K562 (cell line): Measurements from ENCODE around the gene CIAO2A. TPM values are rescaled to one million over a fixed set of nuclear protein-coding genes. Genes with fewer than 3 reads are reported as not detected.

Experiments used
- NR2F6 ChIP-seq: fragments of 450-650 bp; formaldehyde crosslinking; IDR thresholded peaks from 2 replicates; pipeline ENCODE4 v1.4.0; 2020; ENCODE audit warnings: mild to moderate bottlenecking
- RBM39 ChIP-seq: fragments of 200-400 bp; formaldehyde crosslinking; optimal IDR thresholded peaks from 2 replicates; pipeline ENCODE3; 2018; ENCODE audit warnings: low read depth, low read length
- SIN3B ChIP-seq: fragments of 450-650 bp; IDR thresholded peaks from 2 replicates; pipeline ENCODE4 v1.6.1; 2017; ENCODE audit warnings: low read depth, mild to moderate bottlenecking, moderate library complexity
- polyA plus RNA-seq, 8 experiments: library from polyadenylated mRNA; depleted of rRNA in 4 of 8; stranded (reverse) in 5 of 8; unstranded in 3 of 8; fragments of >200 nt; fragmentation: Nextera tagmentation in 2 of 8; fragmentation: Illumina TruSeq in 1 of 8; extraction: Ambion mirVana in 2 of 8; extraction: Trizol in 1 of 8; gene quantifications; 2 replicates each; pipeline versions ENCODE4 v1.2.1 to v1.2.3, GENCODE V29; 2011 to 2014; ENCODE audit warnings: inconsistent platforms in 1 of 8, missing spikeins in 1 of 8
- total RNA-seq, 7 experiments: library from RNA; depleted of rRNA in 6 of 7; stranded (reverse); fragments of >200 nt in 6 of 7; fragmentation: Illumina TruSeq in 2 of 7; extraction: Trizol in 2 of 7; gene quantifications; 2 replicates each; pipeline versions ENCODE4 v1.2.1 to v1.2.3, GENCODE V29; 2011 to 2021; ENCODE audit warnings: low replicate concordance in 1 of 7
- TF ChIP-seq, protein P1 (sequence below), 2 experiments: fragments of 450-650 bp; formaldehyde crosslinking in 1 of 2; IDR thresholded peaks; 2 replicates each; pipeline versions ENCODE4 v1.4.0 to v1.6.1; 2014 to 2020; ENCODE audit warnings: mild to moderate bottlenecking in 2 of 2, borderline replicate concordance in 1 of 2, low read depth in 1 of 2
- TF ChIP-seq, protein P2 (sequence below): fragments of 450-650 bp; IDR thresholded peaks from 2 replicates; pipeline ENCODE4 v1.6.1; 2017; ENCODE audit warnings: antibody characterized with exemption, mild to moderate bottlenecking
- TF ChIP-seq, protein P3 (sequence below), 2 experiments: fragments of 150-350 bp in 1 of 2; IDR thresholded peaks; 2 replicates each; pipeline ENCODE4 v1.6.1; 2012 to 2016; ENCODE audit warnings: low read depth in 2 of 2, low read length in 2 of 2, mild to moderate bottlenecking in 1 of 2, moderate library complexity in 1 of 2
- TF ChIP-seq, protein P4 (sequence below): fragments of 250-450 bp; sonication (Bioruptor Pico); IDR thresholded peaks from 2 replicates; pipeline ENCODE4 v1.8.0; 2022; ENCODE audit warnings: inconsistent platforms, mild to moderate bottlenecking, moderate library complexity, borderline replicate concordance

The CIAO2A gene
- total and polyA plus RNA-seq, 9 of the 15 experiments (the other 6 are each of a cell fraction or from before 2014, with no cell fraction given): 161 to 429 (median 313) TPM

DNA sequence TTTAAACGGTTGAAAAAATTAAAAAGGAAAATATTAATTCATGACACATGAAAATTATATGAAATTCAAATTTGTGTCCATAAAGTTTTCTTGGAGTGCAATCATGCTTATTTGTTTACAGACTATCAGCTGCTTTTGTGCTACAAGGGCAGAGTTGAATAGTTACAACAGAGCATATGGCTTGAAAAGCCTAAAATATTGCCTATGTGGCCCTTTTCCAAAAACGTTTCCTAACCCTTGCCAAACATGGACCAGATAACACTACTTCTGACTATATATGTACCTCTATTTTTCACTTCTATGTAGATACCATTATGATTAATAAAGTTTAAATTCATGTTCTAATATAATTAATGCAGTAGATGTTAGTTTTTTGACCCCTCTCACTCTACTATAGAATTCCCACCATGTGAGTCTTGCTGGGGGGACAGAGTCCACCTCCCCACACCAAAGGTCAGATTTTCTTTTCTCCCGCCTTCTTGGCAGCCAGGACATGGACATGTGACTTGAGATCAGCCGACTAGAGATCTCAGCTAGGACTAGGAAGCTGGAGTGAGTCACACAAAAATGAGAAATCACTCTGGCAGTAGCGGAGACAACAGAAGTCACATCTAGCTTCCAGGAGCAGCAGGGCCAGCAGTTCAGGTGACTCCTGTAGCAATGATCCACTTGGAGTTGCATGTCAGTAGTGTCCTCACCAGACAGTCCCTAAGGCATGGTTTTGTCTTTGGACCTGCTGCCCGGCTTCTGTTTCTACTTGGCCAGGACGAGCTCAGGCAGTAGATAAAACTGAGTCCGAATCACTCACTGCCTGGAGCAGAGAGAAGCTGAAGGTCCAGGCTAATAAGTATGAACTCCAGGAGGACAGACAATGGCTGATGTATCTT, 22.4 kb downstream of the CIAO2A start (continued):
- TF ChIP-seq, protein P1, sequence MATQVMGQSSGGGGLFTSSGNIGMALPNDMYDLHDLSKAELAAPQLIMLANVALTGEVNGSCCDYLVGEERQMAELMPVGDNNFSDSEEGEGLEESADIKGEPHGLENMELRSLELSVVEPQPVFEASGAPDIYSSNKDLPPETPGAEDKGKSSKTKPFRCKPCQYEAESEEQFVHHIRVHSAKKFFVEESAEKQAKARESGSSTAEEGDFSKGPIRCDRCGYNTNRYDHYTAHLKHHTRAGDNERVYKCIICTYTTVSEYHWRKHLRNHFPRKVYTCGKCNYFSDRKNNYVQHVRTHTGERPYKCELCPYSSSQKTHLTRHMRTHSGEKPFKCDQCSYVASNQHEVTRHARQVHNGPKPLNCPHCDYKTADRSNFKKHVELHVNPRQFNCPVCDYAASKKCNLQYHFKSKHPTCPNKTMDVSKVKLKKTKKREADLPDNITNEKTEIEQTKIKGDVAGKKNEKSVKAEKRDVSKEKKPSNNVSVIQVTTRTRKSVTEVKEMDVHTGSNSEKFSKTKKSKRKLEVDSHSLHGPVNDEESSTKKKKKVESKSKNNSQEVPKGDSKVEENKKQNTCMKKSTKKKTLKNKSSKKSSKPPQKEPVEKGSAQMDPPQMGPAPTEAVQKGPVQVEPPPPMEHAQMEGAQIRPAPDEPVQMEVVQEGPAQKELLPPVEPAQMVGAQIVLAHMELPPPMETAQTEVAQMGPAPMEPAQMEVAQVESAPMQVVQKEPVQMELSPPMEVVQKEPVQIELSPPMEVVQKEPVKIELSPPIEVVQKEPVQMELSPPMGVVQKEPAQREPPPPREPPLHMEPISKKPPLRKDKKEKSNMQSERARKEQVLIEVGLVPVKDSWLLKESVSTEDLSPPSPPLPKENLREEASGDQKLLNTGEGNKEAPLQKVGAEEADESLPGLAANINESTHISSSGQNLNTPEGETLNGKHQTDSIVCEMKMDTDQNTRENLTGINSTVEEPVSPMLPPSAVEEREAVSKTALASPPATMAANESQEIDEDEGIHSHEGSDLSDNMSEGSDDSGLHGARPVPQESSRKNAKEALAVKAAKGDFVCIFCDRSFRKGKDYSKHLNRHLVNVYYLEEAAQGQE (IDR thresholded peaks at IDR 0.05; ENCODE audit: borderline replicate concordance): peak; percentile 30; the same call in 1 of the 2 replicates
- TF ChIP-seq, protein P1 (CRISPR knock-in tag; IDR thresholded peaks at IDR 0.05; ENCODE audit: low read depth): no peak
- TF ChIP-seq RBM39: no peak
- TF ChIP-seq, protein P2, sequence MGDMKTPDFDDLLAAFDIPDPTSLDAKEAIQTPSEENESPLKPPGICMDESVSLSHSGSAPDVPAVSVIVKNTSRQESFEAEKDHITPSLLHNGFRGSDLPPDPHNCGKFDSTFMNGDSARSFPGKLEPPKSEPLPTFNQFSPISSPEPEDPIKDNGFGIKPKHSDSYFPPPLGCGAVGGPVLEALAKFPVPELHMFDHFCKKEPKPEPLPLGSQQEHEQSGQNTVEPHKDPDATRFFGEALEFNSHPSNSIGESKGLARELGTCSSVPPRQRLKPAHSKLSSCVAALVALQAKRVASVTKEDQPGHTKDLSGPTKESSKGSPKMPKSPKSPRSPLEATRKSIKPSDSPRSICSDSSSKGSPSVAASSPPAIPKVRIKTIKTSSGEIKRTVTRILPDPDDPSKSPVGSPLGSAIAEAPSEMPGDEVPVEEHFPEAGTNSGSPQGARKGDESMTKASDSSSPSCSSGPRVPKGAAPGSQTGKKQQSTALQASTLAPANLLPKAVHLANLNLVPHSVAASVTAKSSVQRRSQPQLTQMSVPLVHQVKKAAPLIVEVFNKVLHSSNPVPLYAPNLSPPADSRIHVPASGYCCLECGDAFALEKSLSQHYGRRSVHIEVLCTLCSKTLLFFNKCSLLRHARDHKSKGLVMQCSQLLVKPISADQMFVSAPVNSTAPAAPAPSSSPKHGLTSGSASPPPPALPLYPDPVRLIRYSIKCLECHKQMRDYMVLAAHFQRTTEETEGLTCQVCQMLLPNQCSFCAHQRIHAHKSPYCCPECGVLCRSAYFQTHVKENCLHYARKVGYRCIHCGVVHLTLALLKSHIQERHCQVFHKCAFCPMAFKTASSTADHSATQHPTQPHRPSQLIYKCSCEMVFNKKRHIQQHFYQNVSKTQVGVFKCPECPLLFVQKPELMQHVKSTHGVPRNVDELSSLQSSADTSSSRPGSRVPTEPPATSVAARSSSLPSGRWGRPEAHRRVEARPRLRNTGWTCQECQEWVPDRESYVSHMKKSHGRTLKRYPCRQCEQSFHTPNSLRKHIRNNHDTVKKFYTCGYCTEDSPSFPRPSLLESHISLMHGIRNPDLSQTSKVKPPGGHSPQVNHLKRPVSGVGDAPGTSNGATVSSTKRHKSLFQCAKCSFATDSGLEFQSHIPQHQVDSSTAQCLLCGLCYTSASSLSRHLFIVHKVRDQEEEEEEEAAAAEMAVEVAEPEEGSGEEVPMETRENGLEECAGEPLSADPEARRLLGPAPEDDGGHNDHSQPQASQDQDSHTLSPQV: no peak
- TF ChIP-seq, protein P3, sequence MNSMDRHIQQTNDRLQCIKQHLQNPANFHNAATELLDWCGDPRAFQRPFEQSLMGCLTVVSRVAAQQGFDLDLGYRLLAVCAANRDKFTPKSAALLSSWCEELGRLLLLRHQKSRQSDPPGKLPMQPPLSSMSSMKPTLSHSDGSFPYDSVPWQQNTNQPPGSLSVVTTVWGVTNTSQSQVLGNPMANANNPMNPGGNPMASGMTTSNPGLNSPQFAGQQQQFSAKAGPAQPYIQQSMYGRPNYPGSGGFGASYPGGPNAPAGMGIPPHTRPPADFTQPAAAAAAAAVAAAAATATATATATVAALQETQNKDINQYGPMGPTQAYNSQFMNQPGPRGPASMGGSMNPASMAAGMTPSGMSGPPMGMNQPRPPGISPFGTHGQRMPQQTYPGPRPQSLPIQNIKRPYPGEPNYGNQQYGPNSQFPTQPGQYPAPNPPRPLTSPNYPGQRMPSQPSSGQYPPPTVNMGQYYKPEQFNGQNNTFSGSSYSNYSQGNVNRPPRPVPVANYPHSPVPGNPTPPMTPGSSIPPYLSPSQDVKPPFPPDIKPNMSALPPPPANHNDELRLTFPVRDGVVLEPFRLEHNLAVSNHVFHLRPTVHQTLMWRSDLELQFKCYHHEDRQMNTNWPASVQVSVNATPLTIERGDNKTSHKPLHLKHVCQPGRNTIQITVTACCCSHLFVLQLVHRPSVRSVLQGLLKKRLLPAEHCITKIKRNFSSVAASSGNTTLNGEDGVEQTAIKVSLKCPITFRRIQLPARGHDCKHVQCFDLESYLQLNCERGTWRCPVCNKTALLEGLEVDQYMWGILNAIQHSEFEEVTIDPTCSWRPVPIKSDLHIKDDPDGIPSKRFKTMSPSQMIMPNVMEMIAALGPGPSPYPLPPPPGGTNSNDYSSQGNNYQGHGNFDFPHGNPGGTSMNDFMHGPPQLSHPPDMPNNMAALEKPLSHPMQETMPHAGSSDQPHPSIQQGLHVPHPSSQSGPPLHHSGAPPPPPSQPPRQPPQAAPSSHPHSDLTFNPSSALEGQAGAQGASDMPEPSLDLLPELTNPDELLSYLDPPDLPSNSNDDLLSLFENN (IDR thresholded peaks at IDR 0.05; ENCODE audit: low read depth in 2 of 2, low read length in 2 of 2): no peak
- TF ChIP-seq, protein P4, sequence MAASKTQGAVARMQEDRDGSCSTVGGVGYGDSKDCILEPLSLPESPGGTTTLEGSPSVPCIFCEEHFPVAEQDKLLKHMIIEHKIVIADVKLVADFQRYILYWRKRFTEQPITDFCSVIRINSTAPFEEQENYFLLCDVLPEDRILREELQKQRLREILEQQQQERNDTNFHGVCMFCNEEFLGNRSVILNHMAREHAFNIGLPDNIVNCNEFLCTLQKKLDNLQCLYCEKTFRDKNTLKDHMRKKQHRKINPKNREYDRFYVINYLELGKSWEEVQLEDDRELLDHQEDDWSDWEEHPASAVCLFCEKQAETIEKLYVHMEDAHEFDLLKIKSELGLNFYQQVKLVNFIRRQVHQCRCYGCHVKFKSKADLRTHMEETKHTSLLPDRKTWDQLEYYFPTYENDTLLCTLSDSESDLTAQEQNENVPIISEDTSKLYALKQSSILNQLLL (CRISPR knock-in tag): no peak
- TF ChIP-seq SIN3B: no peak
- no peak for TF ChIP-seq NR2F6
